ENCODE measurements around the gene RUNX1.

GRCh38 chr21:34779860-34780259, 269.2 kb downstream of the RUNX1 start:
- TF ChIP-seq POLR2A (IDR thresholded peaks at IDR 0.05) = no peak
- no peak for TF ChIP-seq CTCF (IDR thresholded peaks at IDR 0.05)

Data from vagina (tissue), 2 donors.